Smooth muscle cell (in vitro differentiated cells): ENCODE results near the gene CASP14. TPM values are rescaled to one million over a fixed set of nuclear protein-coding genes. Genes with fewer than 3 reads are reported as not detected.

ENCODE experiments used
- DNase-seq: peaks from one replicate; lab custom pipeline; 2025; ENCODE audit not compliant: unreplicated experiment; lab: John Stamatoyannopoulos, UW
- H2AFZ ChIP-seq: fragments of 200-600 bp; sonication (generic); 2 replicates; pipeline ENCODE4 v1.6.0; 2016; ENCODE audit warnings: antibody characterized with exemption, low read depth, mild to moderate bottlenecking
- H3F3A ChIP-seq: fragments of 200-600 bp; sonication (generic); 2 replicates; pipeline ENCODE4 v1.6.0; 2017; ENCODE audit warnings: antibody characterized with exemption, low read depth
- H3K27ac ChIP-seq: fragments of 200-600 bp; sonication (generic); 2 replicates; pipeline ENCODE4 v1.5.1; 2016; ENCODE audit warnings: low read depth, mild to moderate bottlenecking
- H3K27me3 ChIP-seq: fragments of 200-600 bp; sonication (generic); 2 replicates; pipeline ENCODE4 v1.6.1; 2016; ENCODE audit warnings: low read depth, mild to moderate bottlenecking
- H3K36me3 ChIP-seq: fragments of 200-600 bp; sonication (generic); 2 replicates; pipeline ENCODE4 v1.5.1; 2016; ENCODE audit warnings: low read depth
- H3K4me1 ChIP-seq: fragments of 200-600 bp; sonication (generic); 2 replicates; pipeline ENCODE4 v1.5.1; 2016; ENCODE audit warnings: low read depth
- H3K4me2 ChIP-seq: fragments of 200-600 bp; sonication (generic); 2 replicates; pipeline ENCODE4 v1.6.0; 2016; ENCODE audit warnings: mild to moderate bottlenecking
- H3K4me3 ChIP-seq: fragments of 200-600 bp; sonication (generic); 2 replicates; pipeline ENCODE4 v1.5.1; 2016; ENCODE audit warnings: mild to moderate bottlenecking
- H3K79me2 ChIP-seq: fragments of 200-600 bp; sonication (generic); 2 replicates; pipeline ENCODE4 v1.6.0; 2016; ENCODE audit warnings: low read depth, mild to moderate bottlenecking
- H3K9ac ChIP-seq: fragments of 200-600 bp; sonication (generic); 2 replicates; pipeline ENCODE4 v1.6.0; 2016; ENCODE audit warnings: low read depth
- H3K9me3 ChIP-seq: fragments of 200-600 bp; sonication (generic); replicated peaks from 2 replicates; pipeline ENCODE4 v1.5.1; 2016; ENCODE audit warnings: low read depth
- H4K20me1 ChIP-seq: fragments of 200-600 bp; sonication (generic); 2 replicates; pipeline ENCODE4 v1.6.0; 2016; ENCODE audit warnings: low read depth
- WGBS: methylation state at CpG from one replicate; pipeline ENCODE4 v1.1.7; 2016; ENCODE audit warnings: low lambda C conversion rate; 5-methylcytosine and 5-hydroxymethylcytosine counted together
- polyA plus RNA-seq: library from polyadenylated mRNA; unstranded; fragments of >200 nt; fragmentation: Nextera tagmentation; extraction: Ambion mirVana; gene quantifications from 2 replicates; pipeline ENCODE4 v1.2.1, GENCODE V29; 2016
- total RNA-seq: library from RNA; depleted of rRNA; stranded (reverse); fragments of >200 nt; gene quantifications from 2 replicates; pipeline ENCODE4 v1.2.3, GENCODE V29; 2014
- TF ChIP-seq, protein P1 (sequence below): fragments of 200-600 bp; sonication (generic); IDR thresholded peaks from 2 replicates; pipeline ENCODE4 v1.5.1; 2017; ENCODE audit warnings: borderline replicate concordance, mild to moderate bottlenecking, antibody characterized with exemption; ENCODE audit not compliant: insufficient read depth, poor library complexity, severe bottlenecking

The CASP14 gene
- total and polyA plus RNA-seq, 2 experiments from 2014 or later, result not detected

DNA sequence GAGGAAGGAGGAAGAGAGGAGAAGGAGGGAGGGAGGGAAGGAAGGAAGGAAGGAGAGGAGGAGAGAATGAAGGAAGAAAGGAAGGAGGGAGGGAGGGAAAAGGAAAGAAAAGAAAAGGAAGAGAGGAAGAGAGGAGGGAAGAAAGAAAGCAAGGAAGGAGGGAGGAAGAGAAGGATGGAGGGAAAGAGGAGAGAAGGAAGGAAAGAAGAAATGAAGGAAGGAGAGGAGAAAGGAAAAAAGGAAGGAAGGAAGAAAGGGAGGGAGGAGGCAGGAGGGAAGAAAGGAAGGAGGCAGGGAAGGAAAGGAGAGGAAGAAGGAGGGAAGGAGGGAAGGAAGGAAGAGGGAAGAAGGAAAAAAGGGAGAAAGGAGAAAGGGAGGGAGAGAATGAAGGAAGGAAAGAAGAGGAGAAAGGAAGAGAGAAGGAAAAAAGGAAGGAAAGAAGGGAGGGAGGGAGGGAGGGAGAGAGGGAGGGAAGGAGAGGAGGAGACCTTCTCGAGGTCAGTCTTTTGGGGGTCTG is 13.4 kb upstream of the CASP14 start:
- Histone ChIP-seq H3K4me3 (no peak overlapping the region), H3K36me3 (no peaks in the 10 kb centered on the region), H4K20me1 (no peaks in the 10 kb centered on the region), H3K4me2 (no peak overlapping the region), H3K9me3 (no peaks in the 10 kb centered on the region), H3K27ac (no peak overlapping the region), H2AFZ (no peak overlapping the region), H3F3A (no peaks in the 10 kb centered on the region), H3K27me3 (no peaks in the 10 kb centered on the region), H3K4me1 (no peaks in the 10 kb centered on the region), H3K9ac (no peak overlapping the region), H3K79me2 (no peaks in the 10 kb centered on the region)
- WGBS, result 43% methylated on average over 1 of the region's 1 CpG
- no peak for DNase-seq
- TF ChIP-seq, protein P1, sequence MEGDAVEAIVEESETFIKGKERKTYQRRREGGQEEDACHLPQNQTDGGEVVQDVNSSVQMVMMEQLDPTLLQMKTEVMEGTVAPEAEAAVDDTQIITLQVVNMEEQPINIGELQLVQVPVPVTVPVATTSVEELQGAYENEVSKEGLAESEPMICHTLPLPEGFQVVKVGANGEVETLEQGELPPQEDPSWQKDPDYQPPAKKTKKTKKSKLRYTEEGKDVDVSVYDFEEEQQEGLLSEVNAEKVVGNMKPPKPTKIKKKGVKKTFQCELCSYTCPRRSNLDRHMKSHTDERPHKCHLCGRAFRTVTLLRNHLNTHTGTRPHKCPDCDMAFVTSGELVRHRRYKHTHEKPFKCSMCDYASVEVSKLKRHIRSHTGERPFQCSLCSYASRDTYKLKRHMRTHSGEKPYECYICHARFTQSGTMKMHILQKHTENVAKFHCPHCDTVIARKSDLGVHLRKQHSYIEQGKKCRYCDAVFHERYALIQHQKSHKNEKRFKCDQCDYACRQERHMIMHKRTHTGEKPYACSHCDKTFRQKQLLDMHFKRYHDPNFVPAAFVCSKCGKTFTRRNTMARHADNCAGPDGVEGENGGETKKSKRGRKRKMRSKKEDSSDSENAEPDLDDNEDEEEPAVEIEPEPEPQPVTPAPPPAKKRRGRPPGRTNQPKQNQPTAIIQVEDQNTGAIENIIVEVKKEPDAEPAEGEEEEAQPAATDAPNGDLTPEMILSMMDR, result no peak

DNA sequence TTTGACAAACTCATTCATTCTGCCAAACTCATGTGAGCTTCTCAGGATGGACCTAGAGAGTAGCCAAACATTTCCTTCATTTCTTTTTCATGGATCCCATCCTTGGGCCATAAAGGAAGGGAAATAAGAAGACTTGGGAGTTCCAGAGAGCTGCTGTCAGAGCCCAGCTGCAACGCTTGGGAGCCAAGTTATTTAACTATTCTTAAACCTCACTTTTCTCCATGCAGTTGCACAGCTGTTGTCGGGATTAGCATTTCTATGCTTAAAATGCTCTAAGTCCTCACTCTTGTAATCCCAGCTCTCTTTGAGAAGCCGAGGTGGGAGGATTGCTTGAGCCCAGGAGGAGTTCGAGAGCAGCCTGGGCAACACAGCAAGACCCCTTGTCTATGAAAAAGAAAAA is 11.7 kb upstream of the CASP14 start:
- WGBS, result 61% methylated on average over 4 of the region's 4 CpGs
- Histone ChIP-seq H3K36me3 (no peaks in the 10 kb centered on the region), H3K9ac (no peak overlapping the region), H3K4me2 (no peak overlapping the region), H3K27ac (no peak overlapping the region), H3K4me3 (no peak overlapping the region), H3K9me3 (no peaks in the 10 kb centered on the region), H3K4me1 (no peaks in the 10 kb centered on the region), H3K27me3 (no peaks in the 10 kb centered on the region), H4K20me1 (no peaks in the 10 kb centered on the region), H2AFZ (no peak overlapping the region), H3K79me2 (no peaks in the 10 kb centered on the region), H3F3A (no peaks in the 10 kb centered on the region)
- TF ChIP-seq, protein P1, result no peak
- DNase-seq, result no peak

DNA sequence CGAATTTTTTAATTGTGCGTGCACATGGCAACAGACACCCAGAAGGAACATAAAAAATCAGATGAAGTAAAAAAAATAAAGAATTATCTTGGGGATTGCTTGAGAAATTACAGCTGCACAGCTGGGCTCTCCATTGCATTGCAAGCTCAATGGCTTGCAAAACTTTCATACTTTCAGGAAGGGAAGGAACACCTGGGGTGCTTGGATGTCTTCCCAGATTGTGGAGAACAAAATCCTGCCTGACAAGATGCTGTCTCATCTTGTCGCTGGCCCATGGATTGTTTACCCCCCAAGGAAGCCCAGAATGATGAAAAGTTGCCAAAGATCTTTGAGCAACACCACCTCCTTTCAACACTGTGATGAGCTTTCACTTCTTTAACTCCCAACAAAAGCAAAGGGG is 11.0 kb upstream of the CASP14 start:
- Histone ChIP-seq H4K20me1 (no peaks in the 10 kb centered on the region), H3K4me3 (no peak overlapping the region), H3K27me3 (no peaks in the 10 kb centered on the region), H3K36me3 (no peaks in the 10 kb centered on the region), H2AFZ (no peak overlapping the region), H3K9me3 (no peaks in the 10 kb centered on the region), H3K27ac (no peak overlapping the region), H3F3A (no peaks in the 10 kb centered on the region), H3K79me2 (no peaks in the 10 kb centered on the region), H3K4me2 (no peak overlapping the region), H3K4me1 (no peaks in the 10 kb centered on the region), H3K9ac (no peak overlapping the region)
- TF ChIP-seq, protein P1, result no peak
- WGBS, result 68% methylated on average over 3 of the region's 3 CpGs
- no peak for DNase-seq

DNA sequence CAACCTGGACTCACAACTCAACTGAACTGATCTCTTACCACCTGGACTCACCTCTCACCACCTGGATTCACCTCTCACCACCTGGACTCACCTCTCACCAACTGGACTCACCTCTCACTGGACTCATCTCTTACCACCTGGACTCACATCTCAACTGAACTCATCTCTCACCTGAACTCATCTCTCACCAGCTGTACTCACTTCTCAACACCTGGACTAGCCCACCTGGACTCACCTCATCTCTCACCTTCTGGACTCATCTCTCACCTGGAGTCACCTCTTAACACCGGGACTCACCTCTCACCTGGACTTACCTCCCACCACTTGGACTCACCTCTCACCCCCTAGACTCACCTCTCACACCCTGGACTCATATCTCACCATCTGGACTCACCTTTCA is 7.3 kb upstream of the CASP14 start:
- H2AFZ ChIP-seq, result no peak overlapping the region
- TF ChIP-seq, protein P1, result no peak
- H3K27me3 ChIP-seq, result no peaks in the 10 kb centered on the region
- no peak overlapping the region for H3K27ac ChIP-seq
- 79% methylated on average over 1 of the region's 1 CpG for WGBS
- DNase-seq, result no peak
- peaks cover 3% of the 10 kb centered on the region for H3K9me3 ChIP-seq
- no peaks in the 10 kb centered on the region for H3K36me3 ChIP-seq
- no peak overlapping the region for H3K4me2 ChIP-seq
- no peaks in the 10 kb centered on the region for H3K4me1 ChIP-seq
- H3K79me2 ChIP-seq, result no peaks in the 10 kb centered on the region
- no peak overlapping the region for H3K9ac ChIP-seq
- H3F3A ChIP-seq, result no peaks in the 10 kb centered on the region
- H3K4me3 ChIP-seq, result no peak overlapping the region
- H4K20me1 ChIP-seq, result no peaks in the 10 kb centered on the region
